ENCODE results near the gene SSBP4.
A peak's percentile ranks its signal among the peaks of the same experiment; 100 is the strongest.

SSBP4 gene

DNA sequence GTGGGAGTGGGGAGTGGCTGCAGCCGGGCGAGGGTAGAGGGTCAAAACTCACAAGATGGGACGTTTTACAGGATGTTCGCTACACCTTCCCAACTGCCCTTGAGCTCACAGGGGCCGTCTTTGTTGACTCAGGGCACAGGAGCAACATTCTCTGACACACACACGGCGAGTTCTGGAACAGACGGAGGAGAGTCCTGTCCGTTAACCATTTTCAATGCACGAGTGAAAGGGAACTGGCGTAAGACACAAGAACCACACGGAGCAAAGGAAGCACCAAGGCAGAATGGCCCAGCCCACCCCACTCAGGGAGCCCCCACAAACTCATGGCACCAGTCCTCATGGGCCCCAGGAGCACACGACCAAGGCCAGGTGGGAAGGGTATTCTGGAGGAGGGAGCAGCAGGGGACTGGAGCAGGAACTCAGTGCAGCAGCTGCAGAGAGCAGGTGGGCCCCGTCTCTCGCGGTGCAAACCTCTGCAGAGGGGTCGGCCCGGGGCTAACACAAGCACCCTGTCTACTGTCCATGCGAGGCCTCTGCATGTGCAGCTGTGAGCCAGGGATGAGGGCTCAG lies 56.6 kb downstream of the SSBP4 start:
- no peak for DNase-seq (ENCODE audit: low spot score)
- TF ChIP-seq CTCF (IDR thresholded peaks at IDR 0.05; ENCODE audit: borderline replicate concordance, control extremely low read depth, extremely low read depth, insufficient read depth, missing control alignments) = no peak
- in situ Hi-C loops (cut with MboI; ENCODE audit: low sequenced_read_pairs, unreplicated experiment) = no loop called here

- no peak for DNase-seq (ENCODE audit: low spot score)
- TF ChIP-seq CTCF (IDR thresholded peaks at IDR 0.05; ENCODE audit: borderline replicate concordance, control extremely low read depth, extremely low read depth, insufficient read depth, missing control alignments) = no peak
- in situ Hi-C loops (cut with MboI; ENCODE audit: low sequenced_read_pairs, unreplicated experiment) = no loop called here
These were observed 57.4 kb downstream of the SSBP4 start for GRCh38 chr19:18476507-18477041.

- TF ChIP-seq CTCF (IDR thresholded peaks at IDR 0.05; ENCODE audit: borderline replicate concordance, control extremely low read depth, extremely low read depth, insufficient read depth, missing control alignments) = no peak
- in situ Hi-C loops (cut with MboI; ENCODE audit: low sequenced_read_pairs, unreplicated experiment) = no loop called here
- no peak for DNase-seq (ENCODE audit: low spot score)
These were observed 58.0 kb downstream of the SSBP4 start for GRCh38 chr19:18477042-18477779.

GRCh38 chr19:18477974-18478373 lies 58.8 kb downstream of the SSBP4 start:
- in situ Hi-C loops (cut with MboI; ENCODE audit: low sequenced_read_pairs, unreplicated experiment) = no loop called here
- no peak for TF ChIP-seq CTCF (IDR thresholded peaks at IDR 0.05; ENCODE audit: borderline replicate concordance, control extremely low read depth, extremely low read depth, insufficient read depth, missing control alignments)

GRCh38 chr19:18478545-18479311 lies 59.5 kb downstream of the SSBP4 start:
- no peak for TF ChIP-seq CTCF (IDR thresholded peaks at IDR 0.05; ENCODE audit: borderline replicate concordance, control extremely low read depth, extremely low read depth, insufficient read depth, missing control alignments)
- DNase-seq (ENCODE audit: low spot score) = peak; percentile 91
- in situ Hi-C loops (cut with MboI; ENCODE audit: low sequenced_read_pairs, unreplicated experiment) = no loop called here

More at GRCh38 chr19:18477974-18478373, 58.8 kb downstream of the SSBP4 start:
- no peak for DNase-seq (ENCODE audit: low spot score)

DNA sequence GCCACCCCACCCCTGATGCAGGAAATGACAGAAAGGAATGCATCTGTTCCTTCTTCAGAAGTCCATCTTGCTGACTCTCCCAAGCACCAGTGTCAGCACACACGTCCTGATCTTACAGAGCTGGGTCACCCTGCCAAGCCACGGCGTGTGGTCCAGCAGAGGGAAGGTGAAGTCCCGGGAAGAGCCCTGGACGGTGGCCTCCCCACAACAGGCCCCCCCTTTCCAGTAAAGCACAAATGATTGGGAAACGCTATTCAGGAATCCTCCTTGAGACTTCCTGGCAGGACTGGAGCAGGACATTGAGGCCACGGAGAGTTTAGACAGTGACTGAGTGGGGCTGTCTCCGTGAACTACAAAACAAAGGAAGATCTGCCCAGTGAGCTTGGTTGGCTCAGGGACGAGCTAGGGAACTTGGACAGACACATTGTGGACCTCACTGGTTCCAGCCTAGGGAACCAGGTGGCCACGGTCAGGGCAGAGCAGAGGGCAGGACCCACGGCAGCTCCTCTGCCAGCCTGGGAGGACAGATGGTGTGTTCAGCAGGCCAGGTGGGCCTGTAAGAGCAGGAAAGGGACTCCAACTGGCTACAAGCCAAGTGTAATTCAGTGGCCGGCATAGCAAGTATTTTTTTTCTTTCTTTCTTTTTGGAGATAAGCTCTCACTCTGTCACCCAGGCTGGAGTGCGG lies 61.0 kb downstream of the SSBP4 start:
- no peak for DNase-seq (ENCODE audit: low spot score)
- no peak for TF ChIP-seq CTCF (IDR thresholded peaks at IDR 0.05; ENCODE audit: borderline replicate concordance, control extremely low read depth, extremely low read depth, insufficient read depth, missing control alignments)
- in situ Hi-C loops (cut with MboI; ENCODE audit: low sequenced_read_pairs, unreplicated experiment) = no loop called here

All from GM13976 (cell line).